Right lung (tissue), 5 donors: ENCODE data around the gene DUS4L. TPM values are rescaled to one million over a fixed set of nuclear protein-coding genes. Genes with fewer than 3 reads are reported as not detected.

Source experiments
- DNase-seq, 2 donors: peaks; one replicate each; pipeline ENCODE4 v3.0.0-alpha.2; 2013
- polyA plus RNA-seq, 5 donors: library from polyadenylated mRNA; unstranded; fragments of 120-200 nt; gene quantifications; one replicate each; pipeline versions ENCODE4 v1.2.1 to v1.2.3, GENCODE V29; 2013; ENCODE audit warnings: inconsistent platforms in 1 of 5, low replicate concordance in 1 of 5; ENCODE audit not compliant: insufficient read length in 5 of 5, insufficient read depth in 1 of 5

The DUS4L gene
- polyA plus RNA-seq, 5 donors: 12.5 to 20.2 (median 17.6) TPM

DNA sequence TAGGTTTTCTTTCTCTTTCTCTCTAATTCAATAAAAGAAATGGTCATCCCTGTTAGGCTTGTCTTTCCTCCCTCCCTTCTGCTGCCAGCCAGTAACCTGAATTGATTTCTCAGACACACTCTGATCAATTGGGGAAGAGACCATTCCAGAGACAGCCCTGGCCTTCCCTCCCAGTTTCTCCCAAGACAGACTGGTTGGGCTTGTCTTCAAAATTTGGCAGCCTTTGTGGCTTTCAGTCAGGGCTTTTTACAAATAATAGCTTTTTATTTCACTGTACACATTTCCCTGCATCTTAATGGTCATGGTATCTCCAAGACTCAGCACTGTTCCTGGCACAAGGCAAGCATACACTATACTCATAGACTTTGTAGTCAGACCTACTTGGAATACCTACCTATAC lies 50.2 kb downstream of the DUS4L start:
- no peak for DNase-seq

DNA sequence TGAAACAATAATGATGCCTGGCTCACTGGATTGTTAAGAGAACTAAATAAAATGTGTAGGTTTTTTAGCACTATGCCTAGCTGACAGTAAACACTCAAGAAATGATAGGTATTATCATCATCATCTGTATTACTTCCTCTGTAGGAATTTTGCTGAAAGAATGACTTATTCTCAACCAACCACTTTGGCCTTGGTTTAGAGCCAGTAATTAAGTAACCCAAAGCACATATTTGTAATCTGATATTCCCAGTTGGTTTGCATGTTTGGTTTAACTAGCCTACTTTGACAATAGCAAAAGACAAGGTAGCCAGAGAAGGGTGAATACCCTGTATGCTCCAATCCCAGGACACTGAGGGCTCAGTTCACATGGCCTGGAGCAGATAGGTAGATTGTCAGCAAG lies 50.7 kb downstream of the DUS4L start:
- no peak for DNase-seq

DNA sequence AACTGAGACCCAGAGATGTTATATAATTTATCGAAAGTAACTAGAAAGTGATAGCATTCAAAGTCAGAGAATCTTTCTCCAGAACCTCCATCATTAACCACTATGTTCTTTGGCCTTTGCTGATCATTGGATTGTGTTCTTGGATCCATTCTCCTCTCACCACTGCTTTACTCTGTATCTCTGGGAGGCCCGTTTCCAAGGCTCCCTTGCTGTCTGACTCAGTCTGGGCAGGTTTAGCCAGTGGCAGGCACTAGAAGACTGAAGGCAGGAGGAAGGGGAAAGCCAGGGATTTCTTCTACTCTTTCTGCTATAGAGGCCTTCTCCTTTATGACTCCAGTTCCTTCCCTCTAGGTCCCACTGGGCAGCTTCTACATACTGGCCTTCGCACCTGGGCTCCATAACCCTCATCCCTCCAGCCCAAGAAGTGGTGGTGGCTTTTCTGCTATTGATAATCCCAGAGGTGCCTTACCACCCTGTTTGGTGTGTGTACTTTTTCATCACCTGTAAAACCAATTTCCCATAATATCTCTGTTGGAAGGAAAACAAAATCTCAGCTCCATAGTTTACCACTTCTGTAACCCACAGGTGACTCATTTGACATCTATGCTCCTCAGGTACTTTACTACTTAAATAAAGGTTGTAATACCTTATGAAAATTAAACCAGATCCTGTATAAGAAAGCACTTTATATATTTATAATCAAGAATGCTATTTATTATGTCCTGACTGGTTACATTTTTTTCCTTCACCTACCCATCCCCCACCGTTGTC lies 52.3 kb downstream of the DUS4L start:
- no peak for DNase-seq

DNA sequence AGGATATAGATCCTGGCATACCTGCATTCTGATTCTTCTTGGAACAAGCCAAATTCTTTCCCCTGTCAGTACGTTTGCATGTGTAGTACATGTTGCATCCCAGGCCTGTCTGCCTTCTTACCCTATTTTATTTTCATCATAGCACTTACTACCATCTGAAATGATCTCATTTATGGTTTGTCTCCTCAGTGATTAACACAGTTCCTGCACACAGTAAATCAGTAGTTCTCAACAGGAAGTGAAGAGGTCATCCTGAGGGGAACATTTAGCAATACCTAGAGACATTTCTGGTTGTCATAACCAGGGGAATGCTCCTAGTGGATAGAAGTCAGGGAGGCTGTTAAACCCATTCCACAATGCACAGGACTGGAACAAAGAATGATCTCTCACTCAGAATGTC lies 58.7 kb downstream of the DUS4L start:
- no peak for DNase-seq

DNA sequence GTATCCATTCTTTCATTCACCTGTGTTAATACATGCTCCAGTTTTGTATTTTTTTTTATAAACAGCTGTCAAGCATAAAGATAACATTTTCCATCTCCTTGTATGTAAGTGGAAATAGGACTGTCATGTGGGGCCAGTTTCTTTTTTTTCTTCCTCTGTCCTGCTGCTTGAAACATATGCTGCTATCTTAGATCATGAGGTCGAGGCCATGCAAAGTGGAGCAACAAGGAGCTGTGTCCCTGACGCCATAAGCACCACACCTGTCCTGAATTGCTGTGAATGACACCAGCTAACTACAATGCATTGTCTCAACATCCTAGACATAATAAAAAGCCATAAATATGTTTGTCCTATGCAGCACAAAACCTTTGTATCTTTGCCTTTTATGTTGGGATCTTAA lies 59.1 kb downstream of the DUS4L start:
- DNase-seq: no peak

GRCh38 chr7:107627002-107627401 lies 63.2 kb downstream of the DUS4L start:
- DNase-seq: no peak

Other genes starting within 250 kb of the DUS4L start
- under 1 TPM in 4 of 5 donors, not detected in 1; 0.06 to 0.09 (median 0.07) TPM for gene GPR22, start 93.9 kb upstream of the DUS4L start, polyA plus RNA-seq
- gene COG5, start 51 bp upstream of the DUS4L start, polyA plus RNA-seq: 10 to 100 TPM; 24.7 to 35.3 (median 32.1) TPM
- gene BCAP29, start 16.3 kb downstream of the DUS4L start, polyA plus RNA-seq: 10 to 100 TPM; 40.0 to 64.9 (median 52.9) TPM
- 1 to 10 TPM; 1.0 to 2.2 (median 1.3) TPM for gene SLC26A4, start 96.9 kb downstream of the DUS4L start, polyA plus RNA-seq
- 10 to 100 TPM; 20.5 to 30.0 (median 28.1) TPM for gene CBLL1, start 180.2 kb downstream of the DUS4L start, polyA plus RNA-seq
- under 1 TPM in 1 of 5 donors, not detected in 4; 0.27 TPM for gene SLC26A3, start 239.3 kb downstream of the DUS4L start, polyA plus RNA-seq